ENCODE results near the gene SENP8. TPM values are rescaled to one million over a fixed set of nuclear protein-coding genes. Genes with fewer than 3 reads are reported as not detected.

The SENP8 gene
- total and polyA plus RNA-seq, 4 donors, result 1.5 to 3.5 (median 2.6) TPM

GRCh38 chr15:72136170-72137051, 18.2 kb downstream of the SENP8 start:
- Histone ChIP-seq H3K9ac (ENCODE audit: insufficient read depth in 1 of 2, low read length in 2 of 2) (no peak overlapping the region), H3K9me3 (ENCODE audit: control insufficient read depth in 4 of 4, insufficient read depth in 3 of 4, low read length in 3 of 4) (no peaks in the 10 kb centered on the region), H3K27me3 (ENCODE audit: control insufficient read depth in 3 of 3, insufficient read depth in 3 of 3, low read length in 2 of 3) (no peaks in the 10 kb centered on the region), H3K4me3 (no peak overlapping the region), H3K4me1 (ENCODE audit: control insufficient read depth in 5 of 5, insufficient read depth in 5 of 5, low read length in 5 of 5) (peaks cover 0 to 20% (median 10%) of the 10 kb centered on the region in 5 donors), H3K27ac (ENCODE audit: low read depth in 1 of 2, low read length in 1 of 2) (no peak overlapping the region), H3K36me3 (ENCODE audit: control insufficient read depth in 4 of 4, insufficient read depth in 4 of 4, low read length in 4 of 4) (peaks cover 0 to 6% (median 0%) of the 10 kb centered on the region in 4 donors)
- no peak for TF ChIP-seq CTCF (IDR thresholded peaks at IDR 0.05; ENCODE audit: control extremely low read depth, extremely low read depth)
- WGBS, 2 donors, result 79 to 84% methylated on average over 4 of the region's 4 CpGs
- no peak for ATAC-seq (ENCODE audit: insufficient read depth, low FRiP score)
- DNase-seq, result no peak

- Histone ChIP-seq H3K4me1 (ENCODE audit: control insufficient read depth in 5 of 5, insufficient read depth in 5 of 5, low read length in 5 of 5) (peaks cover 0 to 22% (median 12%) of the 10 kb centered on the region in 5 donors), H3K27ac (ENCODE audit: low read depth in 1 of 2, low read length in 1 of 2) (peak overlapping the region in 1 of 2 donors; percentile 66), H3K36me3 (ENCODE audit: control insufficient read depth in 4 of 4, insufficient read depth in 4 of 4, low read length in 4 of 4) (peaks cover 0 to 6% (median 0%) of the 10 kb centered on the region in 4 donors), H3K9ac (ENCODE audit: insufficient read depth in 1 of 2, low read length in 2 of 2) (no peak overlapping the region), H3K27me3 (ENCODE audit: control insufficient read depth in 3 of 3, insufficient read depth in 3 of 3, low read length in 2 of 3) (no peaks in the 10 kb centered on the region), H3K9me3 (ENCODE audit: control insufficient read depth in 4 of 4, insufficient read depth in 3 of 4, low read length in 3 of 4) (no peaks in the 10 kb centered on the region), H3K4me3 (no peak overlapping the region)
- WGBS, 2 donors, result 97% methylated on average over 4 of the region's 4 CpGs
- DNase-seq (no peak), ATAC-seq (ENCODE audit: insufficient read depth, low FRiP score) (no peak)
- no peak for TF ChIP-seq CTCF (IDR thresholded peaks at IDR 0.05; ENCODE audit: control extremely low read depth, extremely low read depth)
Observed at GRCh38 chr15:72139667-72140066, 21.5 kb downstream of the SENP8 start.

- ATAC-seq (ENCODE audit: insufficient read depth, low FRiP score) (no peak), DNase-seq (no peak)
- Histone ChIP-seq H3K9me3 (ENCODE audit: control insufficient read depth in 4 of 4, insufficient read depth in 3 of 4, low read length in 3 of 4) (no peaks in the 10 kb centered on the region), H3K36me3 (ENCODE audit: control insufficient read depth in 4 of 4, insufficient read depth in 4 of 4, low read length in 4 of 4) (peaks cover 0 to 6% (median 0%) of the 10 kb centered on the region in 4 donors), H3K4me3 (no peak overlapping the region), H3K9ac (ENCODE audit: insufficient read depth in 1 of 2, low read length in 2 of 2) (no peak overlapping the region), H3K27ac (ENCODE audit: low read depth in 1 of 2, low read length in 1 of 2) (peak overlapping the region in 1 of 2 donors; percentile 66), H3K27me3 (ENCODE audit: control insufficient read depth in 3 of 3, insufficient read depth in 3 of 3, low read length in 2 of 3) (no peaks in the 10 kb centered on the region), H3K4me1 (ENCODE audit: control insufficient read depth in 5 of 5, insufficient read depth in 5 of 5, low read length in 5 of 5) (peaks cover 0 to 22% (median 12%) of the 10 kb centered on the region in 5 donors)
- 93 to 94% methylated on average over 3 of the region's 3 CpGs for WGBS, 2 donors
- no peak for TF ChIP-seq CTCF (IDR thresholded peaks at IDR 0.05; ENCODE audit: control extremely low read depth, extremely low read depth)
Observed at GRCh38 chr15:72140088-72140487, 21.9 kb downstream of the SENP8 start.
